ENCODE results near the gene MEIOSIN.

DNA sequence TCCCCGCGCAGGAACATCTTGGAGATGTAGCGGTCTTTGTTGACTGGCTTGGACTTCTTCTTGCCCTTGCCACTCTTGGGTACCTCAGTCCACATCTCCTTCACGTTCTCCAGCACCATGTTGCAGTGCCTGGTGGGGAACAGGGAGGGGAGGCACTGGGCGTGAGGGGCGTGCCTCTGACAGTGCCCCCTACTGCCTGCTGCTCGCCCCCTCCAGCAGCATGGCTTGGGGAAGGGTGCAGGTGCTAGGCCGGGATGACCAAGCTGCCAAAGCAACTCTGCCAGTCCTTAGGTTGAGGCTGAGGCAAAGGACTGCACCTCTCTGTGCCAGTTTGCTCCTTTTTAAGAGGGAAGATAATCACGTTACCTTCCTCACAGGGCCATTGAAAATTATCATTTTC, 45.6 kb upstream of the MEIOSIN start:
- TF ChIP-seq FOXP2 (optimal IDR thresholded peaks at IDR 0.05; ENCODE audit: control extremely low read depth, extremely low read length, insufficient read depth) (no peak), EZH2 (IDR thresholded peaks at IDR 0.05) (no peak), POLR2AphosphoS5 (IDR thresholded peaks at IDR 0.05; ENCODE audit: borderline replicate concordance, low read depth, low read length) (no peak)
